Activated T-cell treated with anti-CD3 and anti-CD28 coated beads for 24 hours (primary cell): ENCODE data around the gene CTCF.

ENCODE experiments used
- DNase-seq: peaks from one replicate; pipeline ENCODE4 v3.0.0-alpha.2; 2020; ENCODE audit warnings: low read depth

CTCF gene

GRCh38 chr16:67652578-67653127 is 90.3 kb downstream of the CTCF start:
- no peak for DNase-seq

- DNase-seq: no peak
These were observed 90.9 kb downstream of the CTCF start for GRCh38 chr16:67653128-67653788.

GRCh38 chr16:67653789-67654402 is 91.6 kb downstream of the CTCF start:
- no peak for DNase-seq

- DNase-seq: no peak
These were observed 92.1 kb downstream of the CTCF start for GRCh38 chr16:67654403-67654911.

GRCh38 chr16:67655363-67655762 is 93.0 kb downstream of the CTCF start:
- DNase-seq: no peak

- DNase-seq: no peak
These were observed 94.2 kb downstream of the CTCF start for GRCh38 chr16:67656344-67657016.

GRCh38 chr16:67657017-67657608 is 94.8 kb downstream of the CTCF start:
- DNase-seq: no peak

GRCh38 chr16:67657751-67658518 is 95.6 kb downstream of the CTCF start:
- DNase-seq: no peak

GRCh38 chr16:67658849-67659674 is 96.7 kb downstream of the CTCF start:
- no peak for DNase-seq

- DNase-seq: peak; percentile 92
These were observed 97.6 kb downstream of the CTCF start, which contains the start of gene ACD for GRCh38 chr16:67659675-67660563. ACD (minus strand) TSS chr16:67660260; CDS start chr16:67660220, 40 bp downstream.

GRCh38 chr16:67660564-67661028 is 98.3 kb downstream of the CTCF start, which contains the start of gene PARD6A:
PARD6A (plus strand) TSS chr16:67660960; CDS start chr16:67661039, 79 bp downstream.
- DNase-seq: peak; percentile 92

GRCh38 chr16:67661101-67661761 is 98.9 kb downstream of the CTCF start:
- no peak for DNase-seq

GRCh38 chr16:67661886-67662652 is 99.7 kb downstream of the CTCF start:
- no peak for DNase-seq

GRCh38 chr16:67662653-67663010 is 100.3 kb downstream of the CTCF start:
- DNase-seq: no peak

GRCh38 chr16:67663151-67663876 is 101.0 kb downstream of the CTCF start:
- DNase-seq: no peak

GRCh38 chr16:67663877-67664222 is 101.5 kb downstream of the CTCF start:
- DNase-seq: no peak

GRCh38 chr16:67664258-67664657 is 101.9 kb downstream of the CTCF start:
- DNase-seq: no peak

GRCh38 chr16:67664871-67665270 is 102.5 kb downstream of the CTCF start:
- no peak for DNase-seq
